H9 (cell line): ENCODE measurements around the gene ABHD3. TPM values are rescaled to one million over a fixed set of nuclear protein-coding genes. Genes with fewer than 3 reads are reported as not detected.

Experiments
- DNase-seq: peaks from one replicate; pipeline ENCODE4 v3.0.0-alpha.2; 2017
- H2AFZ ChIP-seq: one replicate; pipeline ENCODE4 v1.6.1; 2013; ENCODE audit warnings: mild to moderate bottlenecking, low read length, control low read depth, moderate library complexity
- H2AK5ac ChIP-seq: 2 replicates; pipeline ENCODE4 v1.6.1; 2013; ENCODE audit warnings: low read length, control low read depth, mixed read lengths; ENCODE audit not compliant: insufficient read length
- H2BK120ac ChIP-seq: one replicate; pipeline ENCODE4 v1.6.1; 2013; ENCODE audit warnings: low read depth, mild to moderate bottlenecking, low read length, control low read depth, inconsistent platforms; ENCODE audit not compliant: poor library complexity, severe bottlenecking
- H2BK12ac ChIP-seq: 2 replicates; pipeline ENCODE4 v1.6.1; 2013; ENCODE audit warnings: low read length, control low read depth, mixed read lengths, low read depth; ENCODE audit not compliant: insufficient read length
- H2BK15ac ChIP-seq: 2 replicates; pipeline ENCODE4 v1.6.1; 2013; ENCODE audit warnings: low read depth, low read length, control low read depth
- H2BK20ac ChIP-seq: one replicate; pipeline ENCODE4 v1.6.1; 2013; ENCODE audit warnings: low read depth, mild to moderate bottlenecking, low read length, control low read depth, inconsistent platforms; ENCODE audit not compliant: poor library complexity, severe bottlenecking
- H2BK5ac ChIP-seq: 2 replicates; pipeline ENCODE4 v1.6.1; 2013; ENCODE audit warnings: low read length, control low read depth, mixed read lengths; ENCODE audit not compliant: insufficient read length
- H3K14ac ChIP-seq: 2 replicates; pipeline ENCODE4 v1.6.1; 2013; ENCODE audit warnings: low read length, control low read depth; ENCODE audit not compliant: insufficient read depth
- H3K18ac ChIP-seq: 2 replicates; pipeline ENCODE4 v1.6.1; 2013; ENCODE audit warnings: low read depth, mild to moderate bottlenecking, mixed read lengths, low read length, control low read depth; ENCODE audit not compliant: insufficient read length
- H3K23ac ChIP-seq: 2 replicates; pipeline ENCODE4 v1.6.1; 2013; ENCODE audit warnings: low read length, control low read depth, mixed read lengths, low read depth; ENCODE audit not compliant: insufficient read length
- H3K23me2 ChIP-seq: 2 replicates; pipeline ENCODE4 v1.6.1; 2013; ENCODE audit warnings: low read depth, mild to moderate bottlenecking, mixed read lengths, low read length, control low read depth; ENCODE audit not compliant: insufficient read length, poor library complexity, severe bottlenecking
- H3K27ac ChIP-seq: 2 replicates; pipeline ENCODE4 v1.5.1; 2013; ENCODE audit warnings: low read length, control low read depth, mixed read lengths, low read depth; ENCODE audit not compliant: insufficient read length
- H3K27me3 ChIP-seq: 2 replicates; pipeline ENCODE4 v1.6.1; 2013; ENCODE audit warnings: low read length, control low read depth, inconsistent platforms; ENCODE audit not compliant: insufficient read depth
- H3K4ac ChIP-seq: 2 replicates; pipeline ENCODE4 v1.6.1; 2013; ENCODE audit warnings: low read depth, mild to moderate bottlenecking, control low read depth, inconsistent platforms, low read length, moderate library complexity
- H3K4me1 ChIP-seq: 2 replicates; pipeline ENCODE4 v1.6.1; 2013; ENCODE audit warnings: low read length, control low read depth, inconsistent platforms; ENCODE audit not compliant: insufficient read depth
- H3K4me2 ChIP-seq: 2 replicates; pipeline ENCODE4 v1.6.1; 2013; ENCODE audit warnings: low read length, control low read depth, mixed read lengths; ENCODE audit not compliant: insufficient read length, insufficient read depth
- H3K56ac ChIP-seq: 2 replicates; pipeline ENCODE4 v1.6.1; 2013; ENCODE audit warnings: low read depth, mild to moderate bottlenecking, mixed read lengths, low read length, control low read depth; ENCODE audit not compliant: insufficient read length
- H3K79me1 ChIP-seq: 2 replicates; pipeline ENCODE4 v1.6.1; 2013; ENCODE audit warnings: low read depth, mild to moderate bottlenecking, moderate library complexity, low read length, control low read depth, inconsistent platforms; ENCODE audit not compliant: insufficient read depth, poor library complexity, severe bottlenecking
- H3K79me2 ChIP-seq: 2 replicates; pipeline ENCODE4 v1.6.1; 2013; ENCODE audit warnings: low read length, control low read depth, inconsistent platforms; ENCODE audit not compliant: insufficient read depth
- H3K9ac ChIP-seq: 2 replicates; pipeline ENCODE4 v1.6.1; 2013; ENCODE audit warnings: low read length, control low read depth, mixed read lengths; ENCODE audit not compliant: insufficient read length; ENCODE audit errors: extremely low read depth
- H3K9me3 ChIP-seq: one replicate; pipeline ENCODE4 v1.6.1; 2013; ENCODE audit warnings: low read depth, low read length, inconsistent platforms; ENCODE audit not compliant: control insufficient read depth
- H3T11ph ChIP-seq: one replicate; pipeline ENCODE4 v1.6.1; 2013; ENCODE audit warnings: mild to moderate bottlenecking, low read length, control low read depth, inconsistent platforms
- H4K20me1 ChIP-seq: one replicate; pipeline ENCODE4 v1.6.1; 2013; ENCODE audit not compliant: control insufficient read depth, insufficient read length, insufficient read depth
- H4K5ac ChIP-seq: 2 replicates; pipeline ENCODE4 v1.6.1; 2013; ENCODE audit warnings: low read depth, mild to moderate bottlenecking, mixed read lengths, low read length, control low read depth; ENCODE audit not compliant: insufficient read length
- H4K8ac ChIP-seq: replicated peaks from 2 replicates; pipeline ENCODE4 v1.6.1; 2013; ENCODE audit warnings: low read length, control low read depth, mixed read lengths, low read depth; ENCODE audit not compliant: insufficient read length
- H4K91ac ChIP-seq: 2 replicates; pipeline ENCODE4 v1.6.1; 2013; ENCODE audit warnings: low read depth, mild to moderate bottlenecking, moderate library complexity, mixed read lengths, low read length, control low read depth; ENCODE audit not compliant: insufficient read length
- H3K27ac Mint-ChIP-seq, 3 experiments: 2 replicates in 2 of 3; 3 replicates in 1 of 3; pipeline ENCODE4 v1.8.0; 2020 to 2021; ENCODE audit warnings: mixed read lengths in 3 of 3, mild to moderate bottlenecking in 1 of 3, moderate library complexity in 1 of 3
- H3K27me3 Mint-ChIP-seq: 2 replicates; pipeline ENCODE4 v1.8.0; 2021; ENCODE audit warnings: low read depth, mild to moderate bottlenecking, moderate library complexity, mixed read lengths
- H3K36me3 Mint-ChIP-seq, 3 experiments: 2 replicates in 2 of 3; 3 replicates in 1 of 3; pipeline ENCODE4 v1.8.0; 2020 to 2021; ENCODE audit warnings: low read depth in 3 of 3, mixed read lengths in 3 of 3; ENCODE audit not compliant: insufficient read depth in 1 of 3
- H3K4me1 Mint-ChIP-seq, 2 experiments: 2 replicates each; pipeline ENCODE4 v1.8.0; 2020; ENCODE audit warnings: mixed read lengths in 2 of 2
- H3K4me3 Mint-ChIP-seq, 2 experiments: 2 replicates in 1 of 2; 3 replicates in 1 of 2; pipeline ENCODE4 v1.8.0; 2020 to 2021; ENCODE audit warnings: mild to moderate bottlenecking in 2 of 2, mixed read lengths in 2 of 2, moderate library complexity in 1 of 2
- H3K9me3 Mint-ChIP-seq, 2 experiments: 2 replicates in 1 of 2; 3 replicates in 1 of 2; pipeline ENCODE4 v1.8.0; 2020; ENCODE audit warnings: mild to moderate bottlenecking in 2 of 2, mixed read lengths in 2 of 2, moderate library complexity in 1 of 2
- CTCF ChIP-seq: fragments of 200-600 bp; sonication (generic); conservative IDR thresholded peaks from 3 replicates; pipeline ENCODE4 v1.8.0; 2021; ENCODE audit warnings: antibody characterized with exemption, mild to moderate bottlenecking
- WGBS: extraction: QIAGEN DNeasy Blood & Tissue Kit; methylation state at CpG from one replicate; pipeline ENCODE4 v1.1.7; 2013; ENCODE audit warnings: missing lambda C conversion rate, low lambda C conversion rate, mixed read lengths; ENCODE audit not compliant: insufficient read length; ENCODE audit errors: extremely low coverage; 5-methylcytosine and 5-hydroxymethylcytosine counted together
- total RNA-seq: library from RNA; stranded (reverse); gene quantifications from 2 replicates; pipeline ENCODE4 v1.2.1, GENCODE V29; 2021

The ABHD3 gene
- total RNA-seq, 1 experiment from 2014 or later: 12.0 TPM

GRCh38 chr18:21703241-21703820 is 1.2 kb downstream of the ABHD3 start:
- no peaks in the 10 kb centered on the region for H3K4me1 ChIP-seq
- H2BK5ac ChIP-seq: no peak overlapping the region
- H3K9ac ChIP-seq: peak overlapping the region; percentile 66
- H4K91ac ChIP-seq: no peak overlapping the region
- peak overlapping the region; percentile 88 for H3K14ac ChIP-seq
- no peak overlapping the region for H3K4ac ChIP-seq
- H2AK5ac ChIP-seq: no peak overlapping the region
- WGBS: no CpG with 5 or more reads among the region's 17 CpGs
- no peak overlapping the region for H3T11ph ChIP-seq
- no peak overlapping the region for H3K27ac ChIP-seq
- peaks cover 13 to 21% of the 10 kb centered on the region in 2 experiments for H3K4me1 Mint-ChIP-seq
- peak overlapping the region in 2 of 3 experiments; percentile 62 to 75; a peak in 3 of 7 replicates for H3K27ac Mint-ChIP-seq
- no peak overlapping the region for H2BK15ac ChIP-seq
- peak overlapping the region; percentile 83 to 93 for H3K4me3 Mint-ChIP-seq
- H3K27me3 ChIP-seq: no peaks in the 10 kb centered on the region
- no peaks in the 10 kb centered on the region for H4K20me1 ChIP-seq
- no peaks in the 10 kb centered on the region for H3K79me2 ChIP-seq
- H2BK120ac ChIP-seq: no peak overlapping the region
- H4K8ac ChIP-seq: no peak overlapping the region
- DNase-seq: peak; percentile 34
- peaks cover 6% of the 10 kb centered on the region for H3K23me2 ChIP-seq
- no peaks in the 10 kb centered on the region for H3K9me3 ChIP-seq
- H3K23ac ChIP-seq: no peak overlapping the region
- peaks cover 11 to 35% (median 33%) of the 10 kb centered on the region in 3 experiments for H3K36me3 Mint-ChIP-seq
- H2AFZ ChIP-seq: peak overlapping the region; percentile 24
- H3K4me2 ChIP-seq: peak overlapping the region; percentile 99
- no peak overlapping the region for H3K18ac ChIP-seq
- peaks cover 10% of the 10 kb centered on the region for H3K27me3 Mint-ChIP-seq
- TF ChIP-seq CTCF: no peak
- no peak overlapping the region for H2BK20ac ChIP-seq
- H3K79me1 ChIP-seq: no peaks in the 10 kb centered on the region
- no peak overlapping the region for H2BK12ac ChIP-seq
- peaks cover 10 to 14% of the 10 kb centered on the region in 2 experiments for H3K9me3 Mint-ChIP-seq
- no peak overlapping the region for H3K56ac ChIP-seq
- H4K5ac ChIP-seq: no peak overlapping the region
